K562 (cell line): Measurements from ENCODE around the gene MYO3B.

ENCODE experiments used
- BMI1 ChIP-seq: fragments of 150-350 bp; IDR thresholded peaks from 2 replicates; pipeline ENCODE4 v1.6.1; 2014; ENCODE audit warnings: low read length
- CTCF ChIP-seq, 3 experiments: IDR thresholded peaks in 2 of 3; conservative IDR thresholded peaks in 1 of 3; 2 replicates each; pipeline ENCODE4 v1.5.1; 2011 to 2012; ENCODE audit warnings: low read length in 3 of 3, mild to moderate bottlenecking in 3 of 3, control low read depth in 2 of 3, improper control_type of control experiment in 1 of 3, inconsistent platforms in 1 of 3, low read depth in 1 of 3, mixed read lengths in 1 of 3, moderate library complexity in 1 of 3; ENCODE audit not compliant: insufficient read depth in 2 of 3
- PBX2 ChIP-seq, 2 experiments: IDR thresholded peaks in 1 of 2; conservative IDR thresholded peaks in 1 of 2; 2 replicates each; pipeline ENCODE4 v1.6.1; 2016; ENCODE audit warnings: low read depth in 2 of 2, mild to moderate bottlenecking in 1 of 2, missing compliant biosample characterization in 1 of 2, missing genetic modification characterization in 1 of 2, moderate library complexity in 1 of 2
- PHF8 ChIP-seq: fragments of 200-600 bp; sonication (generic); IDR thresholded peaks from 2 replicates; pipeline ENCODE4 v1.6.1; 2012; ENCODE audit warnings: mixed run types, mild to moderate bottlenecking, inconsistent platforms, low read length, moderate library complexity, borderline replicate concordance
- RAD21 ChIP-seq, 2 experiments: fragments of 250-450 bp in 1 of 2; fragments of 450-650 bp in 1 of 2; sonication (Bioruptor Pico) in 1 of 2; formaldehyde crosslinking in 1 of 2; IDR thresholded peaks in 1 of 2; conservative IDR thresholded peaks in 1 of 2; 2 replicates each; pipeline versions ENCODE4 v1.4.0 to v1.8.0; 2020 to 2022; ENCODE audit warnings: mild to moderate bottlenecking in 2 of 2, moderate library complexity in 1 of 2
- ZNF639 ChIP-seq, 2 experiments: fragments of 200-800 bp in 1 of 2; sonication (Bioruptor generic) in 1 of 2; sonication (generic) in 1 of 2; formaldehyde crosslinking in 1 of 2; IDR thresholded peaks in 1 of 2; conservative IDR thresholded peaks in 1 of 2; 2 replicates each; pipeline versions ENCODE4 v1.5.0 to v1.6.1; 2016 to 2020; ENCODE audit warnings: missing compliant biosample characterization in 1 of 2, missing genetic modification characterization in 1 of 2, missing genetic modification reagents in 1 of 2

DNA sequence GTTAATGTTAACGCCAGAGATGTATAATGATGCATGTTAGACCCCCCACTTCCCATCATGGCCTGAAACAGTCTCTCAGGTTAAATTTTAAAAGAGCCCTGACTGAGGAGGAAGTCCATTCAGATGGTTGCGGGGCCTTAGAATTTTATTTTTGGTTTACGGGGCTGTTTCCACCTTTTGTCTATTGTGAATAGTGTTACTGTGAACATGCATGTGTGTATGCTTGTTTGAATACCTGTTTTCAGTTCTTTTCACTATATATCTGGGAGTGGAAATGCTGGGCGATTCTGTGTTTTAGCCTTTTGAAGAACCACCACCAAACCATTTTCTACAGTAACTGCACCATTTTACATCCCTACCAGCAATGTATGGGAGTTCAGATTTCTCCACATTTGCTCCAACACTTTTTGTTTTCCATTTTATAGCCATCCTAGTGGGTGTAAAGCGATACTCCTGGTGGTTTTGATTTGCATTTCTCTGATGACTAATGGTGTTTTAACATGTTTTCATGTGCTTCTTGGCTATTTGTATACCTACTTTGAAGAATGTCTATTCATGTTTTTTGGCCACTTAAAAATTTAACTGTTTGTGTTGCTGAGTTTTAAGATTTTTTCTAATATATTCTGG lies 133.0 kb downstream of the MYO3B start:
- no peak for TF ChIP-seq RAD21 (CRISPR knock-in tag; conservative IDR thresholded peaks at IDR 0.05 in 1 of 2, IDR thresholded peaks at IDR 0.05 in 1 of 2)
- no peak for TF ChIP-seq ZNF639 (CRISPR knock-in tag; conservative IDR thresholded peaks at IDR 0.05 in 1 of 2, IDR thresholded peaks at IDR 0.05 in 1 of 2)
- TF ChIP-seq CTCF (IDR thresholded peaks at IDR 0.05 in 2 of 3, conservative IDR thresholded peaks at IDR 0.05 in 1 of 3; ENCODE audit: insufficient read depth in 2 of 3, low read depth in 1 of 3, low read length in 3 of 3): no peak
- TF ChIP-seq PBX2 (CRISPR knock-in tag; IDR thresholded peaks at IDR 0.05; ENCODE audit: low read depth): no peak
- TF ChIP-seq PBX2 (tag; conservative IDR thresholded peaks at IDR 0.05; ENCODE audit: low read depth): no peak
- TF ChIP-seq PHF8: no peak
- TF ChIP-seq BMI1: no peak
